ENCODE results near the gene HRG. TPM values are rescaled to one million over a fixed set of nuclear protein-coding genes. Genes with fewer than 3 reads are reported as not detected.

HRG gene
- polyA plus RNA-seq, 1 donor (not counting 4 experiments of a cell fraction or from before 2014, with no cell fraction given), result 0.03 TPM

DNA sequence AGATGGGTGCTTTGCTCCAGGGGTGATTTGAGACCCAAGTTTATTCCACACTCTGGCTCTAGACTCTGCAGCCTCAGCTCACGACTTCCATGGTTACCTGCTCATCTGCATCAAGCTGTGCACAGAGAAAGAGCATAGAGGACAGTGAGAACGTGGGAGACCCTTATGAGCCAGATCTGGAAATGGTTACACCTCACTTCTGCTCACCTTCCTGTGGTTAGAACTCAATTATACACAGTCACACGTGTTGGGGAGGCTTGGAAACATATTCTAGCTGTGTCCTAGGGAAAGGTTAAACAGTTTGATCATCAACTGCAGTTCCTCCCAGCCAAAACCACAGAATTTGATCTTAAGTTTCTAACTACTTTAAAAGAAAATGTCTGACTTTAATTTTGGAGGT, 23.8 kb upstream of the HRG start:
- Histone ChIP-seq H2AFZ (ENCODE audit: control insufficient read depth, low read length) (peak overlapping the region; percentile 11), H3K9me3 (ENCODE audit: control insufficient read depth, low read depth, low read length) (no peaks in the 10 kb centered on the region), H3K27me3 (ENCODE audit: control insufficient read depth, extremely low read depth, insufficient read depth, low read length) (no peaks in the 10 kb centered on the region), H3K36me3 (ENCODE audit: control insufficient read depth in 2 of 2, extremely low read depth in 1 of 2, insufficient read depth in 2 of 2, low read length in 2 of 2) (no peaks in the 10 kb centered on the region), H3K79me2 (ENCODE audit: control insufficient read depth, insufficient read depth, low read length) (no peaks in the 10 kb centered on the region), H3K4me3 (ENCODE audit: control insufficient read depth in 2 of 3, extremely low read depth in 1 of 3, insufficient read depth in 2 of 3, low read depth in 1 of 3, low read length in 3 of 3) (no peak overlapping the region), H4K20me1 (ENCODE audit: control insufficient read depth, extremely low read depth, insufficient read depth, low read length) (no peaks in the 10 kb centered on the region), H3K27ac (ENCODE audit: control insufficient read depth, insufficient read depth, low read length) (no peak overlapping the region), H3K4me2 (ENCODE audit: control insufficient read depth, extremely low read depth, insufficient read depth, low read depth, low read length) (no peak overlapping the region), H3K9me1 (ENCODE audit: control insufficient read depth, extremely low read depth, insufficient read depth, low read length) (no peaks in the 10 kb centered on the region), H3K9ac (ENCODE audit: control insufficient read depth, extremely low read depth, insufficient read depth, low read length) (no peak overlapping the region), H3K4me1 (ENCODE audit: control insufficient read depth, extremely low read depth, insufficient read depth, low read length) (peaks cover 58% of the 10 kb centered on the region)
- TF ChIP-seq, protein P1, sequence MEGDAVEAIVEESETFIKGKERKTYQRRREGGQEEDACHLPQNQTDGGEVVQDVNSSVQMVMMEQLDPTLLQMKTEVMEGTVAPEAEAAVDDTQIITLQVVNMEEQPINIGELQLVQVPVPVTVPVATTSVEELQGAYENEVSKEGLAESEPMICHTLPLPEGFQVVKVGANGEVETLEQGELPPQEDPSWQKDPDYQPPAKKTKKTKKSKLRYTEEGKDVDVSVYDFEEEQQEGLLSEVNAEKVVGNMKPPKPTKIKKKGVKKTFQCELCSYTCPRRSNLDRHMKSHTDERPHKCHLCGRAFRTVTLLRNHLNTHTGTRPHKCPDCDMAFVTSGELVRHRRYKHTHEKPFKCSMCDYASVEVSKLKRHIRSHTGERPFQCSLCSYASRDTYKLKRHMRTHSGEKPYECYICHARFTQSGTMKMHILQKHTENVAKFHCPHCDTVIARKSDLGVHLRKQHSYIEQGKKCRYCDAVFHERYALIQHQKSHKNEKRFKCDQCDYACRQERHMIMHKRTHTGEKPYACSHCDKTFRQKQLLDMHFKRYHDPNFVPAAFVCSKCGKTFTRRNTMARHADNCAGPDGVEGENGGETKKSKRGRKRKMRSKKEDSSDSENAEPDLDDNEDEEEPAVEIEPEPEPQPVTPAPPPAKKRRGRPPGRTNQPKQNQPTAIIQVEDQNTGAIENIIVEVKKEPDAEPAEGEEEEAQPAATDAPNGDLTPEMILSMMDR (optimal IDR thresholded peaks at IDR 0.05 in 1 of 3, IDR thresholded peaks at IDR 0.05 in 1 of 3, conservative IDR thresholded peaks at IDR 0.05 in 1 of 3; ENCODE audit: extremely low read depth in 1 of 3, insufficient read depth in 2 of 3, low read length in 3 of 3), result no peak
- TF ChIP-seq EZH2 (IDR thresholded peaks at IDR 0.05; ENCODE audit: low read length), result no peak
- dilution Hi-C loops (cut with MboI; ENCODE audit: extremely low pct_ligation_motif_present, low sequenced_read_pairs), result no loop called here
- FAIRE-seq, result peak; percentile 81
- no peak for DNase-seq (ENCODE audit: low read depth, low spot score)

DNA sequence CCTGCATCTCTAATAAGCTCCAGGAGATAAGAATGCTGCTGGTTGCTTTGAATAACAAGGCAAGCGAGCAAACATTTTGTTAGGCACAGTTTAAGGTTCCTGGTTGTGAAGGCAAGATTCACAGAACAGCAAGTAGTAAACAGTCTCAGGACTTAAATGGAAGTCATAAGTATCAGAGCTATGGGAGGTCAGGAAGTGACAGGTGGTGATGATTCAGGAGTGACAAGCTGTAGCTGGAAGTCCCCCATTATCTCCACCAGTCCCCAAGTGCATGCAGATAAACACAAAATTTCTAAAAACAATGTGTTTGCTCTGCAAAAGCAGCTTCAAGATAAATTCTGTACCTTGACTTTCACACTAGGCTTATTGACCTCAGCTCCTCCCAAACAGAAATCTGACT, 22.3 kb upstream of the HRG start:
- DNase-seq (ENCODE audit: low read depth, low spot score) (no peak), FAIRE-seq (peak; percentile 67)
- H2AFZ ChIP-seq (ENCODE audit: control insufficient read depth, low read length), result no peak overlapping the region

More for the DNA sequence above, 22.3 kb upstream of the HRG start:
- H3K27me3 ChIP-seq (ENCODE audit: control insufficient read depth, extremely low read depth, insufficient read depth, low read length), result no peaks in the 10 kb centered on the region
- dilution Hi-C loops (cut with MboI; ENCODE audit: extremely low pct_ligation_motif_present, low sequenced_read_pairs), result no loop called here
- H3K4me2 ChIP-seq (ENCODE audit: control insufficient read depth, extremely low read depth, insufficient read depth, low read depth, low read length), result no peak overlapping the region
- no peaks in the 10 kb centered on the region for H3K36me3 ChIP-seq (ENCODE audit: control insufficient read depth in 2 of 2, extremely low read depth in 1 of 2, insufficient read depth in 2 of 2, low read length in 2 of 2)
- no peak overlapping the region for H3K9ac ChIP-seq (ENCODE audit: control insufficient read depth, extremely low read depth, insufficient read depth, low read length)
- no peak overlapping the region for H3K4me3 ChIP-seq (ENCODE audit: control insufficient read depth in 2 of 3, extremely low read depth in 1 of 3, insufficient read depth in 2 of 3, low read depth in 1 of 3, low read length in 3 of 3)
- H3K9me1 ChIP-seq (ENCODE audit: control insufficient read depth, extremely low read depth, insufficient read depth, low read length), result no peaks in the 10 kb centered on the region
- H3K9me3 ChIP-seq (ENCODE audit: control insufficient read depth, low read depth, low read length), result no peaks in the 10 kb centered on the region
- no peaks in the 10 kb centered on the region for H3K79me2 ChIP-seq (ENCODE audit: control insufficient read depth, insufficient read depth, low read length)
- H3K4me1 ChIP-seq (ENCODE audit: control insufficient read depth, extremely low read depth, insufficient read depth, low read length), result peaks cover 51% of the 10 kb centered on the region
- no peaks in the 10 kb centered on the region for H4K20me1 ChIP-seq (ENCODE audit: control insufficient read depth, extremely low read depth, insufficient read depth, low read length)
- H3K27ac ChIP-seq (ENCODE audit: control insufficient read depth, insufficient read depth, low read length), result no peak overlapping the region
- TF ChIP-seq EZH2 (IDR thresholded peaks at IDR 0.05; ENCODE audit: low read length), result no peak
- TF ChIP-seq, protein P1 (optimal IDR thresholded peaks at IDR 0.05 in 1 of 3, IDR thresholded peaks at IDR 0.05 in 1 of 3, conservative IDR thresholded peaks at IDR 0.05 in 1 of 3; ENCODE audit: extremely low read depth in 1 of 3, insufficient read depth in 2 of 3, low read length in 3 of 3), result no peak

All from keratinocyte (primary cell).